ENCODE data around the gene MYCN.
"Not testable (repeated sequence)": the region's sequence is repeated elsewhere in the genome, so short reads cannot be mapped to it uniquely, and the experiment has no call there.

Gene MYCN

GRCh38 chr2:15948704-15948957, 8.3 kb downstream of the MYCN start:
- no peak overlapping the region for H3K4me3 ChIP-seq (ENCODE audit: low read depth, low read length)
- DNase-seq (ENCODE audit: low read depth) = no peak
- no peak for TF ChIP-seq POLR2A (IDR thresholded peaks at IDR 0.05; ENCODE audit: extremely low read depth, insufficient read length)
- no peak for TF ChIP-seq MAX (IDR thresholded peaks at IDR 0.05; ENCODE audit: low read depth, low read length)
- no peak for TF ChIP-seq MYC (IDR thresholded peaks at IDR 0.05; ENCODE audit: low read depth, low read length)
- no peak for TF ChIP-seq CTCF (IDR thresholded peaks at IDR 0.05; ENCODE audit: low read depth, low read length)

- TF ChIP-seq MYC (IDR thresholded peaks at IDR 0.05; ENCODE audit: low read depth, low read length) = no peak
- TF ChIP-seq POLR2A (IDR thresholded peaks at IDR 0.05; ENCODE audit: extremely low read depth, insufficient read length) = no peak
- no peak for TF ChIP-seq MAX (IDR thresholded peaks at IDR 0.05; ENCODE audit: low read depth, low read length)
- no peak for TF ChIP-seq CTCF (IDR thresholded peaks at IDR 0.05; ENCODE audit: low read depth, low read length)
- H3K4me3 ChIP-seq (ENCODE audit: low read depth, low read length) = no peak overlapping the region
- no peak for DNase-seq (ENCODE audit: low read depth)
Observed at GRCh38 chr2:15949126-15949525, 8.8 kb downstream of the MYCN start.

GRCh38 chr2:15949551-15949950, 9.2 kb downstream of the MYCN start:
- TF ChIP-seq MYC (IDR thresholded peaks at IDR 0.05; ENCODE audit: low read depth, low read length) (no peak), CTCF (IDR thresholded peaks at IDR 0.05; ENCODE audit: low read depth, low read length) (no peak), POLR2A (IDR thresholded peaks at IDR 0.05; ENCODE audit: extremely low read depth, insufficient read length) (no peak), MAX (IDR thresholded peaks at IDR 0.05; ENCODE audit: low read depth, low read length) (no peak)
- H3K4me3 ChIP-seq (ENCODE audit: low read depth, low read length) = no peak overlapping the region
- no peak for DNase-seq (ENCODE audit: low read depth)

GRCh38 chr2:15950088-15950952, 10.0 kb downstream of the MYCN start:
- no peak for TF ChIP-seq MAX (IDR thresholded peaks at IDR 0.05; ENCODE audit: low read depth, low read length)
- TF ChIP-seq CTCF (IDR thresholded peaks at IDR 0.05; ENCODE audit: low read depth, low read length) = no peak
- TF ChIP-seq POLR2A (IDR thresholded peaks at IDR 0.05; ENCODE audit: extremely low read depth, insufficient read length) = no peak
- no peak for TF ChIP-seq MYC (IDR thresholded peaks at IDR 0.05; ENCODE audit: low read depth, low read length)
- no peak overlapping the region for H3K4me3 ChIP-seq (ENCODE audit: low read depth, low read length)
- no peak for DNase-seq (ENCODE audit: low read depth)

- DNase-seq (ENCODE audit: low read depth); H3K4me3 ChIP-seq (ENCODE audit: low read depth, low read length): not testable (repeated sequence)
Observed at GRCh38 chr2:15951936-15952335, 11.6 kb downstream of the MYCN start.

GRCh38 chr2:15952451-15953146, 12.2 kb downstream of the MYCN start:
- DNase-seq (ENCODE audit: low read depth) = no peak
- no peak for TF ChIP-seq MYC (IDR thresholded peaks at IDR 0.05; ENCODE audit: low read depth, low read length)
- TF ChIP-seq MAX (IDR thresholded peaks at IDR 0.05; ENCODE audit: low read depth, low read length) = no peak
- no peak for TF ChIP-seq CTCF (IDR thresholded peaks at IDR 0.05; ENCODE audit: low read depth, low read length)
- TF ChIP-seq POLR2A (IDR thresholded peaks at IDR 0.05; ENCODE audit: extremely low read depth, insufficient read length) = no peak

More at GRCh38 chr2:15952451-15953146, 12.2 kb downstream of the MYCN start:
- H3K4me3 ChIP-seq (ENCODE audit: low read depth, low read length) = no peak overlapping the region

Measured in NB4 (cell line).